ENCODE measurements around the gene POLR2H.

DNA sequence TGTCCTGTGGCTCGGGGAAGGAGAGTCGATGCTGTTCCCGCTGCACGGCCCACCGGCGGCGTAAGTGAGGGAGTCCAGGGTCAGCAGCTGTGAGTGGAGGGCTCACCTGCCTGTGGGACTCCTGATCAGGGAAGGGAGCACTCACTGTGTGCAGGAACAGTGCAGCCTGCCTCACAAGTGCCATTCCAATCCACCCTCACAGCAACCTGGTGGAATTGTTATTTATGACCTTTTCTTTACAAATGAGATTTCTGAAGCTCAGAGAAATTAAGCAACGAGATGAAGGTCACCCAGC, 27.4 kb downstream of the POLR2H start:
- TF ChIP-seq, protein P1, sequence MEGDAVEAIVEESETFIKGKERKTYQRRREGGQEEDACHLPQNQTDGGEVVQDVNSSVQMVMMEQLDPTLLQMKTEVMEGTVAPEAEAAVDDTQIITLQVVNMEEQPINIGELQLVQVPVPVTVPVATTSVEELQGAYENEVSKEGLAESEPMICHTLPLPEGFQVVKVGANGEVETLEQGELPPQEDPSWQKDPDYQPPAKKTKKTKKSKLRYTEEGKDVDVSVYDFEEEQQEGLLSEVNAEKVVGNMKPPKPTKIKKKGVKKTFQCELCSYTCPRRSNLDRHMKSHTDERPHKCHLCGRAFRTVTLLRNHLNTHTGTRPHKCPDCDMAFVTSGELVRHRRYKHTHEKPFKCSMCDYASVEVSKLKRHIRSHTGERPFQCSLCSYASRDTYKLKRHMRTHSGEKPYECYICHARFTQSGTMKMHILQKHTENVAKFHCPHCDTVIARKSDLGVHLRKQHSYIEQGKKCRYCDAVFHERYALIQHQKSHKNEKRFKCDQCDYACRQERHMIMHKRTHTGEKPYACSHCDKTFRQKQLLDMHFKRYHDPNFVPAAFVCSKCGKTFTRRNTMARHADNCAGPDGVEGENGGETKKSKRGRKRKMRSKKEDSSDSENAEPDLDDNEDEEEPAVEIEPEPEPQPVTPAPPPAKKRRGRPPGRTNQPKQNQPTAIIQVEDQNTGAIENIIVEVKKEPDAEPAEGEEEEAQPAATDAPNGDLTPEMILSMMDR (IDR thresholded peaks at IDR 0.05), result no peak
- no peak for TF ChIP-seq POLR2A (IDR thresholded peaks at IDR 0.05)
